HEK293 (cell line): Measurements from ENCODE around the gene MTMR3.
A peak's percentile ranks its signal among the peaks of the same experiment; 100 is the strongest.

Experiments used
- CTCF ChIA-PET: fragments of 350-600 bp; formaldehyde crosslinking; extraction: SDS; loops from one replicate; lab custom pipeline; 2021; ENCODE audit warnings: antibody characterized with exemption; lab: Yijun Ruan, JAX
- POLR2A ChIA-PET: fragments of 300-600 bp; formaldehyde crosslinking; extraction: SDS; loops from one replicate; lab custom pipeline; 2020; ENCODE audit warnings: antibody characterized with exemption, inconsistent platforms; lab: Yijun Ruan, JAX
- H3K27ac ChIP-seq: fragments of 200-500 bp; sonication (Bioruptor generic); 2 replicates; pipeline ENCODE4 v1.5.1; 2014; ENCODE audit warnings: low read depth, low read length, control low read depth, inconsistent platforms; ENCODE audit errors: extremely low read depth
- H3K36me3 ChIP-seq, 2 experiments: fragments of 200-500 bp in 1 of 2; sonication (Bioruptor generic) in 1 of 2; 1 replicate in 1 of 2; 2 replicates in 1 of 2; pipeline ENCODE4 v1.5.1; 2014 to 2017; ENCODE audit warnings: inconsistent platforms in 2 of 2, low read length in 2 of 2; ENCODE audit not compliant: control insufficient read depth in 2 of 2, insufficient read depth in 1 of 2
- H3K4me1 ChIP-seq: fragments of 200-500 bp; sonication (Bioruptor generic); 2 replicates; pipeline ENCODE4 v1.5.1; 2014; ENCODE audit warnings: mild to moderate bottlenecking, low read length, inconsistent platforms; ENCODE audit not compliant: control insufficient read depth, insufficient read depth
- H3K4me3 ChIP-seq: 2 replicates; pipeline ENCODE4 v1.5.1; 2011; ENCODE audit warnings: low read depth, mild to moderate bottlenecking, control low read depth, low read length, moderate library complexity
- H3K9me3 ChIP-seq: fragments of 200-500 bp; sonication (Bioruptor generic); 2 replicates; pipeline ENCODE4 v1.5.1; 2014; ENCODE audit warnings: low read depth, low read length, inconsistent platforms; ENCODE audit not compliant: control insufficient read depth, insufficient read depth
- ZIC2 ChIP-seq: fragments of 450-650 bp; formaldehyde crosslinking; IDR thresholded peaks from 2 replicates; pipeline ENCODE4 v1.5.1; 2016; ENCODE audit warnings: missing biosample characterization, missing genetic modification characterization
- ZNF2 ChIP-seq: fragments of 450-650 bp; formaldehyde crosslinking; IDR thresholded peaks from 2 replicates; pipeline ENCODE4 v1.5.1; 2016; ENCODE audit warnings: missing biosample characterization, missing genetic modification characterization
- ZNF239 ChIP-seq: fragments of 450-650 bp; formaldehyde crosslinking; IDR thresholded peaks from 2 replicates; pipeline ENCODE4 v1.5.1; 2016; ENCODE audit warnings: missing biosample characterization, missing genetic modification characterization
- ZNF335 ChIP-seq: fragments of 450-650 bp; formaldehyde crosslinking; conservative IDR thresholded peaks from 2 replicates; pipeline ENCODE4 v1.5.1; 2016; ENCODE audit warnings: missing biosample characterization, missing genetic modification characterization
- ZNF48 ChIP-seq: fragments of 450-650 bp; formaldehyde crosslinking; IDR thresholded peaks from 2 replicates; pipeline ENCODE4 v1.5.1; 2016; ENCODE audit warnings: missing biosample characterization, missing genetic modification characterization
- ZNF654 ChIP-seq: fragments of 450-650 bp; formaldehyde crosslinking; IDR thresholded peaks from 2 replicates; pipeline ENCODE4 v1.5.1; 2016; ENCODE audit warnings: low read depth, missing biosample characterization, missing genetic modification characterization
- ZNF660 ChIP-seq: fragments of 450-650 bp; IDR thresholded peaks from 2 replicates; pipeline ENCODE4 v1.5.1; 2018; ENCODE audit warnings: missing biosample characterization, mild to moderate bottlenecking, missing genetic modification characterization
- ZSCAN30 ChIP-seq: fragments of 450-650 bp; IDR thresholded peaks from 2 replicates; pipeline ENCODE4 v1.5.1; 2018; ENCODE audit warnings: missing biosample characterization, mild to moderate bottlenecking, missing genetic modification characterization, moderate library complexity
- TF ChIP-seq, protein P1 (sequence below): fragments of 450-650 bp; formaldehyde crosslinking; IDR thresholded peaks from 2 replicates; pipeline ENCODE4 v1.5.1; 2016; ENCODE audit warnings: missing biosample characterization, missing genetic modification characterization
- TF ChIP-seq, protein P2 (sequence below): fragments of 450-650 bp; formaldehyde crosslinking; IDR thresholded peaks from 2 replicates; pipeline ENCODE4 v1.5.1; 2017; ENCODE audit warnings: missing biosample characterization, missing genetic modification characterization
- TF ChIP-seq, protein P3 (sequence below): fragments of 450-650 bp; formaldehyde crosslinking; IDR thresholded peaks from 2 replicates; pipeline ENCODE4 v1.5.1; 2016; ENCODE audit warnings: missing biosample characterization, missing genetic modification characterization
- TF ChIP-seq, protein P4 (sequence below): fragments of 450-650 bp; formaldehyde crosslinking; IDR thresholded peaks from 2 replicates; pipeline ENCODE4; 2016; ENCODE audit warnings: missing biosample characterization, missing genetic modification characterization
- TF ChIP-seq, protein P5 (sequence below): fragments of 450-650 bp; formaldehyde crosslinking; IDR thresholded peaks from 2 replicates; pipeline ENCODE4 v1.5.1; 2016; ENCODE audit warnings: missing biosample characterization, missing genetic modification characterization
- TF ChIP-seq, protein P6 (sequence below): fragments of 450-650 bp; IDR thresholded peaks from 2 replicates; pipeline ENCODE4 v1.5.1; 2018; ENCODE audit warnings: missing biosample characterization, missing genetic modification characterization
- TF ChIP-seq, protein P7 (sequence below): fragments of 450-650 bp; formaldehyde crosslinking; IDR thresholded peaks from 2 replicates; pipeline ENCODE4 v1.5.1; 2016; ENCODE audit warnings: missing biosample characterization, missing genetic modification characterization
- TF ChIP-seq, protein P8 (sequence below): fragments of 450-650 bp; IDR thresholded peaks from 2 replicates; pipeline ENCODE4 v1.5.1; 2018; ENCODE audit warnings: missing biosample characterization, mild to moderate bottlenecking, missing genetic modification characterization

MTMR3 gene

DNA sequence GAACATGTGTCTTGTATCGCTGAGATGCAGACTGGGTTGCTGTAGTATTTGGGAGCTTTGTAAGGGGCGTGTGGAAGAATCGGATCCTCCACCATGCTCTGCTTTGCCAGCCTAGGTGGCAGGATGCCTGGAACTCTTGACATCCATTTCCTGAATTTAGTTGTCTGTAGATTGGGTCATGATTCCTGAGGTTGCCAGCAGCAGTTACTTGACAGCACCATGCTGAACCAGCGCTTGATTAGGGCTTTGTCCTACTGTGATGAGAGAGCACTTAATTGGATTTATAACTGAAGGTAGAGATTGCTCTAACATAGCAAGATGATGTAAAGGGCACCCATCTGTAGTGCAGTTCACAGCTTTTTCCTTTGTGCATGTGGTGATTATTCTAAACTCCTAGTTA is 121.7 kb downstream of the MTMR3 start:
- ChIA-PET CTCF (interaction anchor here (0.6 to 7.0 kb wide), 73 partner anchors 9 to 451 kb away, joined by 3 to 50 read pairs (median 6); partner anchors contain the start of genes ASCC2, UQCR10 and ZMAT5), POLR2A (interaction anchor here (1.0 kb wide), 1 partner anchor 183 kb away, joined by 4 read pairs; no protein-coding TSS in a partner anchor)
- Histone ChIP-seq H3K27ac (no peak overlapping the region), H3K4me3 (no peak overlapping the region), H3K4me1 (no peaks in the 10 kb centered on the region), H3K36me3 (peaks cover 24 to 66% of the 10 kb centered on the region in 2 experiments), H3K9me3 (no peaks in the 10 kb centered on the region)
- TF ChIP-seq, protein P1, sequence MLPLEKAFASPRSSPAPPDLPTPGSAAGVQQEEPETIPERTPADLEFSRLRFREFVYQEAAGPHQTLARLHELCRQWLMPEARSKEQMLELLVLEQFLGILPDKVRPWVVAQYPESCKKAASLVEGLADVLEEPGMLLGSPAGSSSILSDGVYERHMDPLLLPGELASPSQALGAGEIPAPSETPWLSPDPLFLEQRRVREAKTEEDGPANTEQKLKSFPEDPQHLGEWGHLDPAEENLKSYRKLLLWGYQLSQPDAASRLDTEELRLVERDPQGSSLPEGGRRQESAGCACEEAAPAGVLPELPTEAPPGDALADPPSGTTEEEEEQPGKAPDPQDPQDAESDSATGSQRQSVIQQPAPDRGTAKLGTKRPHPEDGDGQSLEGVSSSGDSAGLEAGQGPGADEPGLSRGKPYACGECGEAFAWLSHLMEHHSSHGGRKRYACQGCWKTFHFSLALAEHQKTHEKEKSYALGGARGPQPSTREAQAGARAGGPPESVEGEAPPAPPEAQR (tag by site-specific recombination) = no peak
- TF ChIP-seq ZIC2 (tag by site-specific recombination) (peak; percentile 51), ZNF335 (tag by site-specific recombination) (no peak), ZNF48 (tag by site-specific recombination) (no peak), ZNF2 (tag by site-specific recombination) (no peak)
- TF ChIP-seq, protein P2, sequence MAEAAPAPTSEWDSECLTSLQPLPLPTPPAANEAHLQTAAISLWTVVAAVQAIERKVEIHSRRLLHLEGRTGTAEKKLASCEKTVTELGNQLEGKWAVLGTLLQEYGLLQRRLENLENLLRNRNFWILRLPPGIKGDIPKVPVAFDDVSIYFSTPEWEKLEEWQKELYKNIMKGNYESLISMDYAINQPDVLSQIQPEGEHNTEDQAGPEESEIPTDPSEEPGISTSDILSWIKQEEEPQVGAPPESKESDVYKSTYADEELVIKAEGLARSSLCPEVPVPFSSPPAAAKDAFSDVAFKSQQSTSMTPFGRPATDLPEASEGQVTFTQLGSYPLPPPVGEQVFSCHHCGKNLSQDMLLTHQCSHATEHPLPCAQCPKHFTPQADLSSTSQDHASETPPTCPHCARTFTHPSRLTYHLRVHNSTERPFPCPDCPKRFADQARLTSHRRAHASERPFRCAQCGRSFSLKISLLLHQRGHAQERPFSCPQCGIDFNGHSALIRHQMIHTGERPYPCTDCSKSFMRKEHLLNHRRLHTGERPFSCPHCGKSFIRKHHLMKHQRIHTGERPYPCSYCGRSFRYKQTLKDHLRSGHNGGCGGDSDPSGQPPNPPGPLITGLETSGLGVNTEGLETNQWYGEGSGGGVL (tag by site-specific recombination) = no peak
- TF ChIP-seq, protein P3, sequence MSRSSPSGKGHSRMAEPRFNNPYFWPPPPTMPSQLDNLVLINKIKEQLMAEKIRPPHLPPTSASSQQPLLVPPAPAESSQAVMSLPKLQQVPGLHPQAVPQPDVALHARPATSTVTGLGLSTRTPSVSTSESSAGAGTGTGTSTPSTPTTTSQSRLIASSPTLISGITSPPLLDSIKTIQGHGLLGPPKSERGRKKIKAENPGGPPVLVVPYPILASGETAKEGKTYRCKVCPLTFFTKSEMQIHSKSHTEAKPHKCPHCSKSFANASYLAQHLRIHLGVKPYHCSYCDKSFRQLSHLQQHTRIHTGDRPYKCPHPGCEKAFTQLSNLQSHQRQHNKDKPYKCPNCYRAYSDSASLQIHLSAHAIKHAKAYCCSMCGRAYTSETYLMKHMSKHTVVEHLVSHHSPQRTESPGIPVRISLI (tag by site-specific recombination) = no peak

DNA sequence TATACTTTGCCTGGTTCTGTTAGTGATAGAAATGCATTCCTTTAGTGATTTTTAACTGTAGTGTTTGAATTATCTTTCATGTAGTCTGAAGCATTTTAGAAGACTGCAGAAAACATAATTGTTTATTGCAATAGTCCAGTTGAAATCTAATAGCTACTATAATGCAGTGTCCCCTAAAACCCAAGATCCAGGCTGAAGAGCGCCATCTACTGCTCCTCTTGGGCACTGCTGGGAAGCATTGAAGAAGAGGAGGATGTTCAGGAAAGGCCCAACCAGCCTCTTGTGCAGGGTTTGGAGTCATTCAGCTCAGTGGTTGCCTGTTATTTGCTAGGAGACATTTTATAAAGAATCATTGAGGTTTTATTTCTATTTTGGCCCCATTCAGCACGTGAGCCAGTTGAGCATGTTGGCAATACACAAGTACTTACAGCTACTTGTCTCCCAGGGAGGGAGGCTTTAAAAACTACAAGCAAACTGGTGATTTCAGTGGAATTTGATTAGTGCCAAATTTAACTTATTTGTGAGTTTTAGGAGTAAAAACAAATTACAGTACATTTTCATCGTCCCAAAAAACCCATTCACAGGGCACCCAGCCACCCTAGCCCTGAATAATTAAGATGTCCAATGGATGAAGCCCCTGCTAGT is 122.4 kb downstream of the MTMR3 start:
- no peaks in the 10 kb centered on the region for H3K4me1 ChIP-seq
- no peaks in the 10 kb centered on the region for H3K9me3 ChIP-seq
- H3K27ac ChIP-seq = no peak overlapping the region
- POLR2A ChIA-PET = interaction anchor here (0.6 to 1.0 kb wide), 3 partner anchors 101 to 248 kb away, joined by 3 to 4 read pairs (median 3); no protein-coding TSS in a partner anchor
- no peak overlapping the region for H3K4me3 ChIP-seq
- peaks cover 27 to 71% of the 10 kb centered on the region in 2 experiments for H3K36me3 ChIP-seq
- CTCF ChIA-PET = interaction anchor here (0.6 to 7.0 kb wide), 80 partner anchors 10 to 558 kb away, joined by 3 to 50 read pairs (median 5); partner anchors contain the start of genes ASCC2, MTMR3, UQCR10 and ZMAT5
- TF ChIP-seq ZSCAN30 = 0 out of 2 replicates have a peak, but pooled peaks have one; percentile 26
- TF ChIP-seq, protein P4, sequence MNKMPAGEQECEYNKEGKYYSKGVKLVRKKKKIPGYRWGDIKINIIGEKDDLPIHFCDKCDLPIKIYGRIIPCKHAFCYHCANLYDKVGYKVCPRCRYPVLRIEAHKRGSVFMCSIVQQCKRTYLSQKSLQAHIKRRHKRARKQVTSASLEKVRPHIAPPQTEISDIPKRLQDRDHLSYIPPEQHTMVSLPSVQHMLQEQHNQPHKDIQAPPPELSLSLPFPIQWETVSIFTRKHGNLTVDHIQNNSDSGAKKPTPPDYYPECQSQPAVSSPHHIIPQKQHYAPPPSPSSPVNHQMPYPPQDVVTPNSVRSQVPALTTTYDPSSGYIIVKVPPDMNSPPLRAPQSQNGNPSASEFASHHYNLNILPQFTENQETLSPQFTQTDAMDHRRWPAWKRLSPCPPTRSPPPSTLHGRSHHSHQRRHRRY (tag by site-specific recombination) = no peak
- TF ChIP-seq, protein P5, sequence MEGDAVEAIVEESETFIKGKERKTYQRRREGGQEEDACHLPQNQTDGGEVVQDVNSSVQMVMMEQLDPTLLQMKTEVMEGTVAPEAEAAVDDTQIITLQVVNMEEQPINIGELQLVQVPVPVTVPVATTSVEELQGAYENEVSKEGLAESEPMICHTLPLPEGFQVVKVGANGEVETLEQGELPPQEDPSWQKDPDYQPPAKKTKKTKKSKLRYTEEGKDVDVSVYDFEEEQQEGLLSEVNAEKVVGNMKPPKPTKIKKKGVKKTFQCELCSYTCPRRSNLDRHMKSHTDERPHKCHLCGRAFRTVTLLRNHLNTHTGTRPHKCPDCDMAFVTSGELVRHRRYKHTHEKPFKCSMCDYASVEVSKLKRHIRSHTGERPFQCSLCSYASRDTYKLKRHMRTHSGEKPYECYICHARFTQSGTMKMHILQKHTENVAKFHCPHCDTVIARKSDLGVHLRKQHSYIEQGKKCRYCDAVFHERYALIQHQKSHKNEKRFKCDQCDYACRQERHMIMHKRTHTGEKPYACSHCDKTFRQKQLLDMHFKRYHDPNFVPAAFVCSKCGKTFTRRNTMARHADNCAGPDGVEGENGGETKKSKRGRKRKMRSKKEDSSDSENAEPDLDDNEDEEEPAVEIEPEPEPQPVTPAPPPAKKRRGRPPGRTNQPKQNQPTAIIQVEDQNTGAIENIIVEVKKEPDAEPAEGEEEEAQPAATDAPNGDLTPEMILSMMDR (tag by site-specific recombination) = peak; percentile 71
- TF ChIP-seq, protein P6, sequence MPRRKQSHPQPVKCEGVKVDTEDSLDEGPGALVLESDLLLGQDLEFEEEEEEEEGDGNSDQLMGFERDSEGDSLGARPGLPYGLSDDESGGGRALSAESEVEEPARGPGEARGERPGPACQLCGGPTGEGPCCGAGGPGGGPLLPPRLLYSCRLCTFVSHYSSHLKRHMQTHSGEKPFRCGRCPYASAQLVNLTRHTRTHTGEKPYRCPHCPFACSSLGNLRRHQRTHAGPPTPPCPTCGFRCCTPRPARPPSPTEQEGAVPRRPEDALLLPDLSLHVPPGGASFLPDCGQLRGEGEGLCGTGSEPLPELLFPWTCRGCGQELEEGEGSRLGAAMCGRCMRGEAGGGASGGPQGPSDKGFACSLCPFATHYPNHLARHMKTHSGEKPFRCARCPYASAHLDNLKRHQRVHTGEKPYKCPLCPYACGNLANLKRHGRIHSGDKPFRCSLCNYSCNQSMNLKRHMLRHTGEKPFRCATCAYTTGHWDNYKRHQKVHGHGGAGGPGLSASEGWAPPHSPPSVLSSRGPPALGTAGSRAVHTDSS (tag by site-specific recombination) = peak; percentile 94
- TF ChIP-seq ZNF660 (tag by site-specific recombination) = 0 out of 2 replicates have a peak, but pooled peaks have one; percentile 56
- TF ChIP-seq ZNF654 = peak; percentile 96
- TF ChIP-seq, protein P7, sequence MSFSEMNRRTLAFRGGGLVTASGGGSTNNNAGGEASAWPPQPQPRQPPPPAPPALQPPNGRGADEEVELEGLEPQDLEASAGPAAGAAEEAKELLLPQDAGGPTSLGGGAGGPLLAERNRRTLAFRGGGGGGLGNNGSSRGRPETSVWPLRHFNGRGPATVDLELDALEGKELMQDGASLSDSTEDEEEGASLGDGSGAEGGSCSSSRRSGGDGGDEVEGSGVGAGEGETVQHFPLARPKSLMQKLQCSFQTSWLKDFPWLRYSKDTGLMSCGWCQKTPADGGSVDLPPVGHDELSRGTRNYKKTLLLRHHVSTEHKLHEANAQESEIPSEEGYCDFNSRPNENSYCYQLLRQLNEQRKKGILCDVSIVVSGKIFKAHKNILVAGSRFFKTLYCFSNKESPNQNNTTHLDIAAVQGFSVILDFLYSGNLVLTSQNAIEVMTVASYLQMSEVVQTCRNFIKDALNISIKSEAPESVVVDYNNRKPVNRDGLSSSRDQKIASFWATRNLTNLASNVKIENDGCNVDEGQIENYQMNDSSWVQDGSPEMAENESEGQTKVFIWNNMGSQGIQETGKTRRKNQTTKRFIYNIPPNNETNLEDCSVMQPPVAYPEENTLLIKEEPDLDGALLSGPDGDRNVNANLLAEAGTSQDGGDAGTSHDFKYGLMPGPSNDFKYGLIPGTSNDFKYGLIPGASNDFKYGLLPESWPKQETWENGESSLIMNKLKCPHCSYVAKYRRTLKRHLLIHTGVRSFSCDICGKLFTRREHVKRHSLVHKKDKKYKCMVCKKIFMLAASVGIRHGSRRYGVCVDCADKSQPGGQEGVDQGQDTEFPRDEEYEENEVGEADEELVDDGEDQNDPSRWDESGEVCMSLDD = 0 out of 2 replicates have a peak, but pooled peaks have one; percentile 51
- TF ChIP-seq ZNF239 (tag by site-specific recombination) = no peak
- TF ChIP-seq, protein P8, sequence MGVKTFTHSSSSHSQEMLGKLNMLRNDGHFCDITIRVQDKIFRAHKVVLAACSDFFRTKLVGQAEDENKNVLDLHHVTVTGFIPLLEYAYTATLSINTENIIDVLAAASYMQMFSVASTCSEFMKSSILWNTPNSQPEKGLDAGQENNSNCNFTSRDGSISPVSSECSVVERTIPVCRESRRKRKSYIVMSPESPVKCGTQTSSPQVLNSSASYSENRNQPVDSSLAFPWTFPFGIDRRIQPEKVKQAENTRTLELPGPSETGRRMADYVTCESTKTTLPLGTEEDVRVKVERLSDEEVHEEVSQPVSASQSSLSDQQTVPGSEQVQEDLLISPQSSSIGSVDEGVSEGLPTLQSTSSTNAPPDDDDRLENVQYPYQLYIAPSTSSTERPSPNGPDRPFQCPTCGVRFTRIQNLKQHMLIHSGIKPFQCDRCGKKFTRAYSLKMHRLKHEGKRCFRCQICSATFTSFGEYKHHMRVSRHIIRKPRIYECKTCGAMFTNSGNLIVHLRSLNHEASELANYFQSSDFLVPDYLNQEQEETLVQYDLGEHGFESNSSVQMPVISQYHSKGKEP (tag by site-specific recombination) = peak; percentile 83
- TF ChIP-seq ZNF2 (tag by site-specific recombination) = no peak
